Heart left ventricle (tissue), 16 donors: ENCODE data around the gene ARVCF. TPM values are rescaled to one million over a fixed set of nuclear protein-coding genes. Genes with fewer than 3 reads are reported as not detected.

Experiments
- ATAC-seq, 4 donors: fragments of 200-7000 bp; cut with Tn5 transposase; one replicate each; pipeline ENCODE4 v1.9.1; 2020 to 2022; ENCODE audit warnings: moderate library complexity in 4 of 4, mild to moderate bottlenecking in 3 of 4, moderate number of reproducible peaks in 1 of 4
- DNase-seq, 5 donors: peaks; one replicate each; pipeline ENCODE4 v3.0.0-alpha.2; 2020
- H3K27ac ChIP-seq, 12 donors: fragments of 200-600 bp; sonication (generic) in 4 of 12; one replicate each; pipeline versions ENCODE4 v1.5.0 to v1.8.0; 2016 to 2022; ENCODE audit warnings: mild to moderate bottlenecking in 2 of 12
- H3K27me3 ChIP-seq, 9 donors: fragments of 200-600 bp; sonication (generic) in 2 of 9; one replicate each; pipeline versions ENCODE4 v1.5.1 to v1.8.0; 2016 to 2022; ENCODE audit warnings: mild to moderate bottlenecking in 3 of 9
- H3K36me3 ChIP-seq, 9 donors: fragments of 200-600 bp; sonication (generic) in 2 of 9; one replicate each; pipeline versions ENCODE4 v1.5.0 to v1.8.0; 2018 to 2022; ENCODE audit warnings: mild to moderate bottlenecking in 2 of 9
- H3K4me1 ChIP-seq, 12 donors: fragments of 200-600 bp; sonication (generic) in 4 of 12; one replicate each; pipeline versions ENCODE4 v1.5.0 to v1.8.0; 2016 to 2022; ENCODE audit warnings: mild to moderate bottlenecking in 3 of 12
- H3K4me3 ChIP-seq, 12 donors: fragments of 200-600 bp; sonication (generic) in 4 of 12; one replicate each; pipeline versions ENCODE4 v1.5.0 to v1.8.0; 2017 to 2022; ENCODE audit warnings: mild to moderate bottlenecking in 9 of 12, moderate library complexity in 4 of 12
- H3K9me3 ChIP-seq, 12 donors: fragments of 200-600 bp; sonication (generic) in 4 of 12; one replicate each; pipeline versions ENCODE4 v1.5.0 to v1.8.0; 2016 to 2022; ENCODE audit warnings: mild to moderate bottlenecking in 1 of 12
- CTCF ChIP-seq, 12 donors: fragments of 200-600 bp; sonication (generic) in 4 of 12; IDR thresholded peaks; one replicate each; pipeline versions ENCODE4 v1.5.0 to v1.8.0; 2018 to 2022; ENCODE audit warnings: antibody characterized with exemption in 12 of 12, mild to moderate bottlenecking in 5 of 12
- POLR2A ChIP-seq, 2 donors: fragments of 450-650 bp; IDR thresholded peaks; one replicate each; pipeline ENCODE4 v1.6.1; 2017; ENCODE audit warnings: antibody characterized with exemption in 2 of 2, mild to moderate bottlenecking in 2 of 2, moderate library complexity in 2 of 2
- WGBS, 4 donors: extraction: QIAGEN DNeasy Blood & Tissue Kit in 2 of 4; methylation state at CpG; one replicate each; pipeline versions ENCODE4 v1.1.5 to v1.1.7; 2013 to 2018; 5-methylcytosine and 5-hydroxymethylcytosine counted together
- intact Hi-C, 10 donors: fragments of 100-400 bp; cut with DNase I; formaldehyde crosslinking; loops; one replicate each; pipeline versions ENCODE4 v1.11.1 to v1.14.2; 2022
- polyA plus RNA-seq, 2 donors: library from polyadenylated mRNA; stranded (reverse); fragments of 200-250 nt; gene quantifications; one replicate each; pipeline ENCODE4 v1.2.3, GENCODE V29; 2013
- total RNA-seq, 9 donors: library from RNA; depleted of rRNA in 2 of 9; stranded (reverse); fragments of >200 nt in 2 of 9; fragmentation: NEBNext Ultra II Directional in 3 of 9; extraction: Animal tissue kit (Norgen Biotek cat#: 25700) in 3 of 9; gene quantifications; one replicate each; pipeline versions ENCODE4 v1.1.0 to v1.2.4, GENCODE V29; 2016 to 2023
- donor health status: ischemic (EF 13 %, LVEDD 7.1; RV severe dilation, severe dysfunction).
- donor health status: healthy with polysubstance abuse.
- donor health status: DM: no; HTN: yes; CAD: no.
- donor health status: DM: no; HTN: no; CAD: no.
- donor health status: ischemic (EF 25% LVEDD 6.9; RV normal size, moderate dysfunction).
- donor health status: ischemic (EF 25% LVEDD 5.7; RV mildly dilated, moderate dysfunction).
- donor health status: healthy.
- donor health status: DM: yes; HTN: yes; CAD: no.
- donor health status: ischemic (EF 35%, LVEDD 5.7; RV mildly dilated, moderate dysfunction).
- donor health status: nonischemic (EF 11% LVEDD 7.7; RV severe dilation, severe dysfunction).
- donor health status: DM: yes; HTN: yes; CAD: no.
- donor health status: PGD.
- donor health status: ischemic (EF 29% LVEDD 5.4; RV normal size, mild dysfunction).
- donor health status: nonischemic (EF 23%, LVEDD 6.1; RV moderate dilation, normal function).

ARVCF gene
- total and polyA plus RNA-seq, 11 donors, result 21.2 to 46.6 (median 33.3) TPM

- peak overlapping the region; percentile 59 to 93 (median 80) for H3K4me3 ChIP-seq
- H3K36me3 ChIP-seq, result no peaks in the 10 kb centered on the region
- TF ChIP-seq POLR2A (IDR thresholded peaks at IDR 0.05) (no peak), CTCF (IDR thresholded peaks at IDR 0.05) (no peak)
- H3K27ac ChIP-seq, result peak overlapping the region in 6 of 12 donors; percentile 4 to 80 (median 50)
- H3K9me3 ChIP-seq, result no peaks in the 10 kb centered on the region
- ATAC-seq (no peak), DNase-seq (peak in 3 of 5 donors; percentile 55 to 71 (median 55))
- H3K4me1 ChIP-seq, result peaks cover 3 to 44% (median 21%) of the 10 kb centered on the region in 12 donors
- peaks cover 0 to 20% (median 0%) of the 10 kb centered on the region in 9 donors for H3K27me3 ChIP-seq
- intact Hi-C loops, result loop anchor here in 2 of 10 donors (2.0 to 5.0 kb wide), 2 partner anchors 29 to 116 kb away; partner anchors contain the start of gene ZDHHC8 (in 1 of the 2)
- 0 to 3% (median 2%) methylated on average over 16 to 101 of the region's 101 CpGs for WGBS, 4 donors
Observed at GRCh38 chr22:20015971-20016733, 471 bp downstream of the ARVCF start.

GRCh38 chr22:20015187-20015625 is 1.4 kb downstream of the ARVCF start:
- intact Hi-C loops, result loop anchor here in 1 of 10 donors (5.0 kb wide), 1 partner anchor 117 kb away; the partner anchor contains the start of gene ZDHHC8
- no peak overlapping the region for H3K27ac ChIP-seq
- H3K4me1 ChIP-seq, result peaks cover 3 to 47% (median 17%) of the 10 kb centered on the region in 12 donors

DNA sequence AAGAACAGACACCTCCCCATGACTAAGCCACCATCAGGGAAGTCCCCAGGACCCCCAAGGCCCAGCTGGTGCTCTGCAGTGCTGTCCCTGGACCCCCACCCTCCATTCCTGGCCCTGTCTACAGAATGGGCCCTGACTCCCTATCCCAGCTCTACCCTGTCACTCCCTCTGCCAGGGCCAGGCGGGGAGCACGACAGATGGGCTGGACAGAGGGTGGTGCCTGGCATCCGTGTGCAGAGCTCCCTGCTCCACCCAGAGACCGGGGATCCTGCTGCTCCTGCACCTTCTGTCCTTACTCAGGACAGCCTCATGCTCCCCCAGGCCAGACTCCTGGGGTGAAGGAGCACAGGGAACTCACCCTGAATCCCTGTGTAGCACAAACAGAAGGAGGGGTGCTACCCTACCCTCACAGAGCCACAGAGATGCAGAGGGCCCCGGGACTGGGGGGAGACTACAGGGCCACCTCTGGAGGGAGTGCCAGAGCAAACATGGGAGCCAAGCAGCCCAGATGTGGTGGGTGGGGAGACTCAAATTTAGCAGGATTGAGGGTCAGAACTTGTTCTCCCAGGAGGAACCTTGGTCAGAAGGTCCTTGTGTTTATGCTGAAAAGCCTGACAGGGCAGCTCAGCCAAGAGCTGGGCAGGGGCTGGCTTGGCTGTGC is 2.0 kb downstream of the ARVCF start:
- no peaks in the 10 kb centered on the region for H3K36me3 ChIP-seq
- TF ChIP-seq POLR2A (IDR thresholded peaks at IDR 0.05) (no peak), CTCF (IDR thresholded peaks at IDR 0.05) (no peak)
- H3K27ac ChIP-seq, result peak overlapping the region in 1 of 12 donors; percentile 26
- intact Hi-C loops, result loop anchor here in 1 of 10 donors (5.0 kb wide), 1 partner anchor 118 kb away; the partner anchor contains the start of gene ZDHHC8
- H3K4me1 ChIP-seq, result peaks cover 3 to 50% (median 15%) of the 10 kb centered on the region in 12 donors
- no peak overlapping the region for H3K4me3 ChIP-seq
- H3K27me3 ChIP-seq, result peaks cover 0 to 20% (median 0%) of the 10 kb centered on the region in 9 donors
- ATAC-seq, result peak in 3 of 4 donors; percentile 4 to 26 (median 22)
- 68 to 85% (median 74%) methylated on average over 5 of the region's 5 CpGs for WGBS, 4 donors
- H3K9me3 ChIP-seq, result no peaks in the 10 kb centered on the region
- peak in 3 of 5 donors; percentile 23 to 49 (median 27) for DNase-seq

More at GRCh38 chr22:20015187-20015625, 1.4 kb downstream of the ARVCF start:
- ATAC-seq (no peak), DNase-seq (peak in 1 of 5 donors; percentile 39)
- no peaks in the 10 kb centered on the region for H3K36me3 ChIP-seq
- WGBS, 4 donors, result 93 to 100% (median 94%) methylated on average over 6 to 10 of the region's 10 CpGs
- no peaks in the 10 kb centered on the region for H3K9me3 ChIP-seq
- peak overlapping the region in 1 of 12 donors; percentile 90 for H3K4me3 ChIP-seq
- no peak for TF ChIP-seq CTCF (IDR thresholded peaks at IDR 0.05)
- TF ChIP-seq POLR2A (IDR thresholded peaks at IDR 0.05), result no peak
- H3K27me3 ChIP-seq, result peaks cover 0 to 20% (median 0%) of the 10 kb centered on the region in 9 donors
